ENCODE data around the gene KIAA0753.

- TF ChIP-seq, protein P1, sequence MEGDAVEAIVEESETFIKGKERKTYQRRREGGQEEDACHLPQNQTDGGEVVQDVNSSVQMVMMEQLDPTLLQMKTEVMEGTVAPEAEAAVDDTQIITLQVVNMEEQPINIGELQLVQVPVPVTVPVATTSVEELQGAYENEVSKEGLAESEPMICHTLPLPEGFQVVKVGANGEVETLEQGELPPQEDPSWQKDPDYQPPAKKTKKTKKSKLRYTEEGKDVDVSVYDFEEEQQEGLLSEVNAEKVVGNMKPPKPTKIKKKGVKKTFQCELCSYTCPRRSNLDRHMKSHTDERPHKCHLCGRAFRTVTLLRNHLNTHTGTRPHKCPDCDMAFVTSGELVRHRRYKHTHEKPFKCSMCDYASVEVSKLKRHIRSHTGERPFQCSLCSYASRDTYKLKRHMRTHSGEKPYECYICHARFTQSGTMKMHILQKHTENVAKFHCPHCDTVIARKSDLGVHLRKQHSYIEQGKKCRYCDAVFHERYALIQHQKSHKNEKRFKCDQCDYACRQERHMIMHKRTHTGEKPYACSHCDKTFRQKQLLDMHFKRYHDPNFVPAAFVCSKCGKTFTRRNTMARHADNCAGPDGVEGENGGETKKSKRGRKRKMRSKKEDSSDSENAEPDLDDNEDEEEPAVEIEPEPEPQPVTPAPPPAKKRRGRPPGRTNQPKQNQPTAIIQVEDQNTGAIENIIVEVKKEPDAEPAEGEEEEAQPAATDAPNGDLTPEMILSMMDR (IDR thresholded peaks at IDR 0.05): no peak
- TF ChIP-seq REST (IDR thresholded peaks at IDR 0.05; ENCODE audit: insufficient read depth in 1 of 2, low read depth in 2 of 2, low read length in 1 of 2): no peak
These were observed 43.4 kb upstream of the KIAA0753 start for GRCh38 chr17:6683730-6684459.

Measured in Panc1 (cell line).